PFSK-1 (cell line): ENCODE results near the gene PDE4B.

Experiments used
- FOXP2 ChIP-seq: optimal IDR thresholded peaks from 2 replicates; pipeline ENCODE3; 2011; ENCODE audit warnings: borderline replicate concordance, control low read depth, inconsistent platforms; ENCODE audit not compliant: insufficient read depth; ENCODE audit errors: extremely low read length, extremely low read depth
- POLR2AphosphoS5 ChIP-seq: IDR thresholded peaks from 2 replicates; pipeline ENCODE4 v1.6.1; 2012; ENCODE audit warnings: low read depth, mild to moderate bottlenecking, control low read depth, low read length, moderate library complexity
- SIN3A ChIP-seq: IDR thresholded peaks from 2 replicates; pipeline ENCODE4 v1.6.1; 2012; ENCODE audit warnings: mild to moderate bottlenecking, low read length, moderate library complexity, borderline replicate concordance; ENCODE audit not compliant: insufficient read depth
- TAF1 ChIP-seq: IDR thresholded peaks from 2 replicates; pipeline ENCODE4 v1.6.1; 2012; ENCODE audit warnings: low read length, control low read depth, borderline replicate concordance; ENCODE audit not compliant: insufficient read depth
- TF ChIP-seq, protein P1 (sequence below), 2 experiments: IDR thresholded peaks; 2 replicates each; pipeline versions ENCODE4 v1.6.1 to v1.8.0; 2011 to 2012; ENCODE audit warnings: low read depth in 2 of 2, low read length in 2 of 2, control low read depth in 1 of 2, inconsistent platforms in 1 of 2, mild to moderate bottlenecking in 1 of 2, moderate library complexity in 1 of 2; ENCODE audit not compliant: insufficient read depth in 1 of 2

Gene PDE4B

GRCh38 chr1:66312271-66312990 is 519.7 kb downstream of the PDE4B start:
- TF ChIP-seq SIN3A = no peak
- TF ChIP-seq, protein P1, sequence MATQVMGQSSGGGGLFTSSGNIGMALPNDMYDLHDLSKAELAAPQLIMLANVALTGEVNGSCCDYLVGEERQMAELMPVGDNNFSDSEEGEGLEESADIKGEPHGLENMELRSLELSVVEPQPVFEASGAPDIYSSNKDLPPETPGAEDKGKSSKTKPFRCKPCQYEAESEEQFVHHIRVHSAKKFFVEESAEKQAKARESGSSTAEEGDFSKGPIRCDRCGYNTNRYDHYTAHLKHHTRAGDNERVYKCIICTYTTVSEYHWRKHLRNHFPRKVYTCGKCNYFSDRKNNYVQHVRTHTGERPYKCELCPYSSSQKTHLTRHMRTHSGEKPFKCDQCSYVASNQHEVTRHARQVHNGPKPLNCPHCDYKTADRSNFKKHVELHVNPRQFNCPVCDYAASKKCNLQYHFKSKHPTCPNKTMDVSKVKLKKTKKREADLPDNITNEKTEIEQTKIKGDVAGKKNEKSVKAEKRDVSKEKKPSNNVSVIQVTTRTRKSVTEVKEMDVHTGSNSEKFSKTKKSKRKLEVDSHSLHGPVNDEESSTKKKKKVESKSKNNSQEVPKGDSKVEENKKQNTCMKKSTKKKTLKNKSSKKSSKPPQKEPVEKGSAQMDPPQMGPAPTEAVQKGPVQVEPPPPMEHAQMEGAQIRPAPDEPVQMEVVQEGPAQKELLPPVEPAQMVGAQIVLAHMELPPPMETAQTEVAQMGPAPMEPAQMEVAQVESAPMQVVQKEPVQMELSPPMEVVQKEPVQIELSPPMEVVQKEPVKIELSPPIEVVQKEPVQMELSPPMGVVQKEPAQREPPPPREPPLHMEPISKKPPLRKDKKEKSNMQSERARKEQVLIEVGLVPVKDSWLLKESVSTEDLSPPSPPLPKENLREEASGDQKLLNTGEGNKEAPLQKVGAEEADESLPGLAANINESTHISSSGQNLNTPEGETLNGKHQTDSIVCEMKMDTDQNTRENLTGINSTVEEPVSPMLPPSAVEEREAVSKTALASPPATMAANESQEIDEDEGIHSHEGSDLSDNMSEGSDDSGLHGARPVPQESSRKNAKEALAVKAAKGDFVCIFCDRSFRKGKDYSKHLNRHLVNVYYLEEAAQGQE (IDR thresholded peaks at IDR 0.05; ENCODE audit: insufficient read depth in 1 of 2, low read depth in 2 of 2, low read length in 2 of 2) = no peak
- TF ChIP-seq FOXP2 = no peak
- TF ChIP-seq POLR2AphosphoS5 = no peak
- TF ChIP-seq TAF1 = no peak

- no peak for TF ChIP-seq TAF1
- TF ChIP-seq, protein P1 (IDR thresholded peaks at IDR 0.05; ENCODE audit: insufficient read depth in 1 of 2, low read depth in 2 of 2, low read length in 2 of 2) = no peak
- TF ChIP-seq SIN3A = no peak
- no peak for TF ChIP-seq FOXP2
- no peak for TF ChIP-seq POLR2AphosphoS5
Observed at GRCh38 chr1:66313429-66313828, 520.7 kb downstream of the PDE4B start.

- no peak for TF ChIP-seq POLR2AphosphoS5
- TF ChIP-seq, protein P1 (IDR thresholded peaks at IDR 0.05; ENCODE audit: insufficient read depth in 1 of 2, low read depth in 2 of 2, low read length in 2 of 2) = no peak
- TF ChIP-seq TAF1 = no peak
- no peak for TF ChIP-seq FOXP2
- TF ChIP-seq SIN3A = no peak
Observed at GRCh38 chr1:66315671-66316070, 523.0 kb downstream of the PDE4B start.

DNA sequence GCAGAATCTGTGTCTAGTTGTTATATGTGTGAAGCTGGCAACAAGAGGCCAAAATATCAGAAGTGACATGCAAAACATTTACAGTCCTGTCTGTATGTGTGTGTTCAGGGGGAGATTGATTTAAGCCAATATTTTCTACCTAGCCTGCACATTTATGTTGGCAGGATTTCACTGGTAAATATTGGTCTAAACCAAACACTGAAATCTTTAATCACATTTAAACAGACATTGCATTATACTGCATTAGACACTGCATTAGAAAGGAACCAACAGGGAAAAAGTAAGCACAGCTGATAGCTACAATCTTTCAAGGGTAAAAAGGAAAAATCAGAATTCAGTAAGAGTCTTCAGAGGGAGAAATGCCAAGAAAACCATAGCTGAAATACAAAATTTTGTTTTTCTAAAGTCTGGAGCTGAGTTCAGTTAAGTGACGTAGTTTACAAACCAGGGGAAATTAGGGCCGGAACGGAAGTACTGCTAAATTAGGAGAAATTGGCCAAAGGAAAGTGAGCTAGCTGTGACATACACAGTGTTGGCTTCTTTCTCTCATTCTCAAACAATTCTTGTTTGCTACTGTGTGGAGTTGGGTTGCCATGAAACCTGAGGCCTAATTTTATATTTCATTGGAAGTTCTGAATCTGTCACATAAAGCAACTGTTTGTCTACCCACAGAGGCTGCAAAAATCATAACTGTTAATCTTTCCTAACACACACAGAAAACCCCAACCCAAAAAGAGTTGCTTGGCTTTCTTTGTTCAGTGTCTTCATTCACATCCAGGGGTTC is 524.0 kb downstream of the PDE4B start:
- TF ChIP-seq TAF1 = no peak
- no peak for TF ChIP-seq SIN3A
- no peak for TF ChIP-seq POLR2AphosphoS5
- TF ChIP-seq, protein P1 (IDR thresholded peaks at IDR 0.05; ENCODE audit: insufficient read depth in 1 of 2, low read depth in 2 of 2, low read length in 2 of 2) = no peak
- TF ChIP-seq FOXP2 = no peak
